Skin epidermis (tissue), 12 donors: ENCODE results near the gene WDR27.
"Not testable (repeated sequence)": the region's sequence is repeated elsewhere in the genome, so short reads cannot be mapped to it uniquely, and the experiment has no call there.

Source experiments
- H3K27ac ChIP-seq, 21 experiments: fragments of 200-600 bp; sonication (generic) in 11 of 21; one replicate each; pipeline ENCODE4 v1.5.0; 2020; ENCODE audit warnings: mild to moderate bottlenecking in 3 of 21, inconsistent platforms in 2 of 21, moderate library complexity in 2 of 21
- H3K4me3 ChIP-seq, 7 experiments: fragments of 200-600 bp; sonication (generic) in 2 of 7; one replicate each; pipeline ENCODE4 v1.5.0; 2020; ENCODE audit warnings: inconsistent platforms in 2 of 7, mild to moderate bottlenecking in 2 of 7, moderate library complexity in 1 of 7

Gene WDR27

GRCh38 chr6:169470790-169471189 is 231.0 kb downstream of the WDR27 start:
- Histone ChIP-seq H3K4me3 (no peak overlapping the region), H3K27ac (no peak overlapping the region)

DNA sequence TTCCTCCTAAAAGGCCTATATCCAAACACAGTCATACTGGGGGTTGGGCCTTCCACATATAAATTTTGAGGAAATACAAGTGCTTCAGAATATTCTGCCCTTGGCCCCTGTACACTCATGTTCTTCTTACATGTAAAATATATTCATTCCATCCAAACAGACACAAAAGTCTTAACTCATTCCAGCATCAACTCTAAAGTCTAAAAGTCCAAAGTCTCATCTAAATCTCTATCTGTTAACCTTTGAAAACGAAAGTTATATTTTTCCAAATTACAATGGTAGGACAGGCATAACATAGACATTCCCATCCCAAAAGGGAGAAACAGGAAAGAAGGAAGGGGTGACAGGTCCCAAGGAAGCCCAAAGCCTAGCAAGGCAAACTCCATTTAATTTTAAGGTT is 232.8 kb downstream of the WDR27 start:
- H3K27ac ChIP-seq = no peak overlapping the region
- H3K4me3 ChIP-seq = no peak overlapping the region

DNA sequence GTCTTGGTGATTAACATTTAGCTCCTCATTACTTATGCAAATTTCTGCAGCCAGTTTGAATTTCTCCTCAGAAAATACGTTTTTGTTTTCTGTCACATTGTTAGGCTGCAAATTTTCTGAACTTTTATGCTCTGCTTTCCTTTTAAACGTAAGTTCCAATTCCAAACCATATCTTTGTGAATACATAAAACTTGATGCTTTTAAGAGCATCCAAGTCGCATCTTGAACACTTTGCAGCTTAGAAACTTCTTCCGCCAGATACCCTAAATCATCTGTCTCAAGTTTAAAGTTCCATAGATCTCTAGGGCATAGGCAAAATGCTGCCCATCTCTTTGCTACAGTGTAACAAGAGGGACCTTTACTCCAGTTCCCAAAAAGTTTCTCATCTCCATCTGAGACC is 234.1 kb downstream of the WDR27 start:
- H3K27ac ChIP-seq, H3K4me3 ChIP-seq: not testable (repeated sequence)

DNA sequence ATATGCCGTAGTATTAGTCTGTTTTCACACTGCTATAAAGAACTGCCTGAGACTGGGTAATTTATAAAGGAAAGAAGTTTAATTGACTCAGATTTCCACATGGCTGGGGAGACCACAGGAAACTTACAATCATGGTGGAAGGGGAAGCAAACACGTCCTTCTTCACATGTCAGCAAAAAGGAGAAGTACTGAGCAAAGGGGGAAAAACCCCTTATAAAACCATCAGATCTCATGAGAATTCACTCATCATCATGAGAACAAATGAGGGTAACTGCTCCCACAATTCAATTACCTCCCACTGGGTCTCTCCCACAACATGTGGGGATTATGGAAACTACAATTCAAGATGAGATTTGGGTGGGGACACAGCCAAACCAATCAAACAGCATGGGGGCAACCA is 235.6 kb downstream of the WDR27 start:
- H3K4me3 ChIP-seq, H3K27ac ChIP-seq: not testable (repeated sequence)

- Histone ChIP-seq H3K27ac (no peak overlapping the region), H3K4me3 (no peak overlapping the region)
Observed at GRCh38 chr6:169457762-169458161, 244.1 kb downstream of the WDR27 start.

DNA sequence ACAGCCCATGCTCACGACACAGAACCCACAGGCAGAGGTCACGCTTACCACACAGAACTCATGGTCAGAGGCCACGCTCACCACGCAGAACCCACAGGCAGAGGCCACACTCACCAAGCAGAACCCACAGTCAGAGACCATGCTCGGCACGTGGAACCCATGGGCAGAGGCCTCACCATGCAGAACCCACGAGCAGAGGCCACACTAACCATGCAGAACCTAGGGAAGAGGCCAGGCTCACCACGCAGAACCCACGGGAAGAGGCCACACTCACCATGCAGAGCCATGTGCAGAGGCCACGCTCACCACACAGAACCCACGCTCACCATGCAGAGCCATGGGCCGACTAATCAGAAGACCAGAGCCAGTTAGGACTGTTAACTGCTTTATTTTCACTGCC is 245.0 kb downstream of the WDR27 start:
- Histone ChIP-seq H3K4me3 (no peak overlapping the region), H3K27ac (no peak overlapping the region)

DNA sequence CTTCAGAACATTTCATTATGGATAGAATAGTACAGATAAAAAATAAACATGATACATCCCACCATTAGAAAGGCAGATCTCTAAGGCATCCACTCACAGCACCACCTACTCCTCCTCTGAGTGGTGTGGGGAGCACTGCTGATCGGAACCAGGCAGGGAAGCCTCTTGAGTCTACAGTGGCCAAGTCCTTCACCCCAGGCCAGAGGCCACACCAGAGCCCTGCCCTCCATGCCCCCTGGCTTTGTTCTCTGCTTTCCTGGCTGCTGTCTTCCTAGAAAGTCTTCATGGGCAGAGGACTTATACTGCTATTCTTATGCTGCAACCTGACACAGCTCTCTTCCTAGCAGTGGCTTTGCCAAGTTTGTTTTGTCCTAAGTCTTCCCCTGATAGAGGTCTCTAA is 246.4 kb downstream of the WDR27 start:
- Histone ChIP-seq H3K27ac (peak overlapping the region in 11 of 21 experiments; percentile 6 to 89 (median 57)), H3K4me3 (no peak overlapping the region)

DNA sequence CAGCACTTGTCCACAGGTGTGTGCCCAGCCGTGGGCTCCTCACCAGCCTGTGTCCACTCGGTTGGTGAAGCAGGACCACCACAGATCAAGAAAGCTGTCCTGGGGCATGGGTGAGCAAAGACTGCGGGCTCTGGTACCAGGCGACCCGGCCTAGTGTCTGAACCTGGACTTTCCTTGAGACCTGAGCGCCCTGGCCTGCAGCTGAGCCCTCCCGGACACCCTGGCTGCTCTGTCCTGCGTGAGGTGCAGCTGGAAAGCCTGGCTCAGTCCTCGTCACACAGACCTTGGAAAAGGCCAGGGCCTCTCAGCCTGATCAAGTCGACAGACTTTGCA is 247.0 kb downstream of the WDR27 start:
- Histone ChIP-seq H3K4me3 (no peak overlapping the region), H3K27ac (peak overlapping the region in 16 of 21 experiments; percentile 9 to 89 (median 58))

GRCh38 chr6:169454204-169454871 is 247.5 kb downstream of the WDR27 start:
- Histone ChIP-seq H3K4me3 (no peak overlapping the region), H3K27ac (peak overlapping the region in 16 of 21 experiments; percentile 16 to 93 (median 78))

- peak overlapping the region in 1 of 7 experiments; percentile 32 for H3K4me3 ChIP-seq
- peak overlapping the region in 20 of 21 experiments; percentile 58 to 93 (median 82) for H3K27ac ChIP-seq
Observed at GRCh38 chr6:169452869-169453620, 248.8 kb downstream of the WDR27 start.

GRCh38 chr6:169452117-169452868 is 249.5 kb downstream of the WDR27 start:
- H3K27ac ChIP-seq = peak overlapping the region in 20 of 21 experiments; percentile 72 to 93 (median 82)
- H3K4me3 ChIP-seq = peak overlapping the region in 5 of 7 experiments; percentile 5 to 32 (median 13)

- H3K4me3 ChIP-seq = peak overlapping the region in 1 of 7 experiments; percentile 32
- peak overlapping the region in 20 of 21 experiments; percentile 21 to 93 (median 82) for H3K27ac ChIP-seq
Observed at GRCh38 chr6:169451065-169451838, 250.6 kb downstream of the WDR27 start.

- peak overlapping the region in 20 of 21 experiments; percentile 21 to 93 (median 82) for H3K27ac ChIP-seq
- H3K4me3 ChIP-seq = no peak overlapping the region
Observed at GRCh38 chr6:169450097-169450496, 251.7 kb downstream of the WDR27 start.

GRCh38 chr6:169449221-169449620 is 252.6 kb downstream of the WDR27 start:
- peak overlapping the region in 5 of 21 experiments; percentile 16 to 91 (median 83) for H3K27ac ChIP-seq
- no peak overlapping the region for H3K4me3 ChIP-seq

GRCh38 chr6:169445661-169446581 is 255.9 kb downstream of the WDR27 start:
- peak overlapping the region in 1 of 21 experiments; percentile 34 for H3K27ac ChIP-seq
- no peak overlapping the region for H3K4me3 ChIP-seq

- no peak overlapping the region for H3K27ac ChIP-seq
- H3K4me3 ChIP-seq = no peak overlapping the region
Observed at GRCh38 chr6:169445227-169445626, 256.6 kb downstream of the WDR27 start.

DNA sequence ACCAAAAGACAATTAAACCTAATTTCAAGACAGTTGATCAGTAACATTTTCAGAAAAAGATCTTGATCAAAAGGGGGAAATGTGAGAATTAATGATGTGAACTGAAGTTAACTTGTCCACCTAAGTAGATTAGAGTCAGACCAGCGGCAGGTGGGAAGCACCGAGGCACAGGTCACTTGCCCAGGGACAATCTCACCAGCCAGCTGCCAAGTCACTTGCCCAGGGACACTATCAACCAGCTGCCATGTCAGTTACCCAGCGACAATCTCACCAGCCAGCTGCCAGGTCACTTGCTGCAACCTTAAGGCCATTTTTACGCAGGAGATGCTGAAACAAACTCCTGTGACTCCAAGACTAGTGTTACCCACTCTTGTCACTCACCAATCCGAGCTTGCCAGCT is 260.5 kb downstream of the WDR27 start:
- no peak overlapping the region for H3K27ac ChIP-seq
- no peak overlapping the region for H3K4me3 ChIP-seq

DNA sequence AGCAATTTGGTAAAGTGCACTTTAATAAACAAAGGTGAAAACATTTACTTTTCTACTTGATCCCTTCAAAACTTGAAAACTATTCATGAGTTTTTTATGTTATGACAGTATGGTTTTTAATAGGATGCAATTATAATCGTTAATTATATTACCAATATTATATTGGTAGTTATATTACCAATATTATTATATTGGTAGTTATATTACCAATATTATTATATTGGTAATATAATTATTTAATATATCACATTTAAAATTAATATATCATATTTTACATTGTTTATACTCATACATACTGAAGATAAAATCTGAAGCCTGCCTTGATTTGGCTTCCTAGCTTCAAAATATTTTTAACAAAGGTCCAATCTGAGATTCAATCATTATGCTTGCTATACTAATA is 262.1 kb downstream of the WDR27 start:
- Histone ChIP-seq H3K27ac (no peak overlapping the region), H3K4me3 (no peak overlapping the region)

DNA sequence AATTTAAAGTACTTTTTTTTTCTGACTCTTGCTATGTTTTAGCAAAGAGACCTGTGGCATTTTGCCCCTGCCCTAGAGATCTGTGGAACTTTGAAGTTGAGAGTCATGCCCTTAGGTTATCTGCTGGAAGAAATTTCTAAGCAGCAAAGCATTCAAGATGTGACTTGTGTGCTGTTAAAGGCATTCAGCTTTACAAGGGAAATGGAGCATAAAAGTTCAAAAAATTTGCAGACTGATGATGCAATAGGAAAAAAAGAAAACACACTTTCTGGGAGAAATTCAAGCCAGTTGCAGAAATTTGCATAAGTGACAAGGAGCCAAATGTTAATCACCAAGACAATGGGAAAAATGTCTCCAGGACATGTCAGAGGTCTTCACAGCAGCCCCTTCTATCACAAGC is 267.3 kb downstream of the WDR27 start:
- H3K27ac ChIP-seq = not testable (repeated sequence)

More for the DNA sequence above, 267.3 kb downstream of the WDR27 start:
- not testable (repeated sequence) for H3K4me3 ChIP-seq
